Measurements from ENCODE around the gene PXMP4. TPM values are rescaled to one million over a fixed set of nuclear protein-coding genes. Genes with fewer than 3 reads are reported as not detected.

Gene PXMP4
- 6.9 and 7.0 TPM in 2 replicates for total RNA-seq

DNA sequence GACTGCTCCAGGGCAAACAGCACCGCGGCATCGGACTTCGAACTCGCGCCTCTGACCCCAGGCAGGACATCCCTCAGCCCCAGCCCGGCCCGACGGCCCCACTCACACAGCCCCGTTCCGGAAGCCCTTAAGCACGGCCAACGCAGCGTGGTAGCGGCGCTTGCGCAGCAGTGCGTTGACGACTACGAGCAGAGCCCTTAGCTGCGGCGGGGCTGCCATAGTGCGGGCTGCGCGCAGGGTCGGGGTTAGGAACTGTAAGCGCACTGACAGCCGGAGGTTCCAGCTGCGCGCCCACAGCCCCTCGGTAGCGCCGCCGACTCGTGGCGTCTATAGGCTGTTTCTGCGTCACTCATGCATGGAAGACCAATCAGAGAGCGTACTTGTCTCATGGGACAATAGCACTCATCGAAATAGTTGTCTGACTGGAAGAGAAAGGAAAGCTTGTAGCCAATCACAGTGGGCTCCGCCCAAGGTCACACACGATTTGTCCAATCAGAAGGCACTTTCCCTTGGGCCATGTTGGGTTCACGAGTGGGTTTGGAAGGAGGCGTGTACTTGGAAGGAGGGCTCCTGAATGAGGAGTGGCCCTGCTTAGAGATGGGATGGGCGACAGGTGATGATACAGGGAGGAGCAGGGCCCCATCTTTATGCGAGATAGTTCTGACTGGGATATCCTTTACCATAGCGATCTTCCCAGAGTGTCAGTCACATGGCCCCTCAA, at the start of gene PXMP4:
TSS of gene PXMP4 (minus strand) at position 322 of the 721 bp plus-strand sequence. CDS start at position 219, 103 bp downstream.

GRCh38 chr20:33731693-33732165, 11.6 kb upstream of the PXMP4 start, which contains the start of gene ZNF341:
ZNF341 (plus strand) TSS chr20:33731996; CDS start chr20:33732022, 26 bp downstream.

DNA sequence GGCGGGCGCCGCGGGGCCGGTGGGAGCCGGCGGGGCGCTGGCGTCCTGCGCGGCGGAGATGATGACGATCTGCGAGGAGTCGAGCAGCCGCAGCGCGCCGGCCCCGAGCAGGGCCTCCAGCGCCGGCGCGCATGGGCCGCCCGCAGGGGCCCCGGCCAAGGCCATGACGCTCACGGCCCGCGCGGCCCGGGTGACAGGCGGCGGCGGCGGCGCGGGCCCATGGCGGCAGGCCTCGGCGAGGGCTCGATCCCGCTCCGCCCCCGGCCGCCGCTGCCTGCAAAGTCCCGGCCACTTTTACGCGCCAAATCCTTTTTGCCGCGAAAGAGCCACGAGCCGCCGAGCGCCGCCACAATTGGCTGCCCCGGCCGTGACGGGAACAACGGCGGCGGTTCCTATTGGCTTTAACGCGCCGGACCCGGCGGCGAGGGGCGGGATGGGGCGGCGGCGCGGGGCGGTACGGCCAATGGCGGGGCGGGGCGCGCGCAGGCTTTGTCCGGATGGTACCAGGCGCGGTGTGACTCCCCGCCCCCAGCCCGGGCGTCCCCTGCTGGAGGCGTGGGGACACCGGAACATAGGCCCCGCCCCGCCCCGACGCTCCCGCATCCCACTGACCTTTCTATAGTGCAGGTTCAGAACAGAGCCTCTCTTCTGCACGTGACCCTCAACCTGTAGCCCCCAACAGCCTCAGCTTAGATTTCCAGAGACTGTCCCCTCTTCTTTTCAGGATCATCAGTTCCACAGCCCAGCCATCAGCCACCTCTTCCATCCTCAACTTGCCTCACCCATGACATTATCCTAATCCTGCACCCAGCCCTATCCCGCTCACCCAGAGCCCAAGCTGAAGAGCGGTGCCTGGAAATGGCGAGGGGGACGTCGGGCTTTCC, 33.8 kb downstream of the PXMP4 start, which contains the start of gene E2F1:
TSS of gene E2F1 (minus strand) at position 286 of the 884 bp plus-strand sequence. CDS start at position 165, 121 bp downstream.

DNA sequence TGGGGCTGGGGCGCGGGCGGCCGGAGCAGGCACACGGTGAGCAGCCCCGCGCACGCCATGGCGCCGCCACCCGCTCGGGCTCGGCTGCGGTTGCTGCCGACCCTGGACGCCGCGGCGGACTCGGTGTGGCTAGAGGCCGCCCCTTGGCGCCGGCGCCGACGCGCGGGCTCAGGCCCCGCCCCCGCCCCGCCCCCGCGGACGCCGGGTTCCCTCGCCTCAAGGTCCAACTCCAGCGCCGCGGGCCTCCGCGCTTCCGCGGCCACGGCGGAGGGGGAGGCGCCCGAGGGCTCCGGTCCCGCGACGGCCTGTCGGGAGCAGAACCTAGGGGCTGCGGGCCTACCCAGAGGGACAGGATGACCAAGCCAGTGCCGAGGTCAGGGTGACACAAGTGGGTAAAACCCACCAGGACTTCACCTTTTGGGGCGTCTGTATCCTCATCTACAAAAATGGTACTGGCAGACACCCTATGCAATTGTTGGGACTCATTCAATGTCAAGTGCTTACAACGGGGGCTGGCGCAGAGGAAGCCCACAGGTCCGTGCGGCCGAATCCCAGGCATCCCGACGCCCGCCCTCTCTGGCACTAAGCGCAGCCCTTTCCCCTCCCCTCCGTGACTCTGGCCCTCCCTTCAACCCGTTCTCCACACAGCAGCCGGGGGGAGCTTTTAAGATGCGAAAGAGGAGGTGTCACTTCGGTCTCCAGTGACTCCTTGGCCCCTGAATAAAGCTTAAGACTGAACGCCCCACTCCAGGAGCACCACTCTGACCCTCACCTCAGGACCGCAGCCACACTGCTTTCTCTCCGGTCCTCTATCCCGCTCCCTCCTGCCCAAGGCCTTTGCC, 45.6 kb downstream of the PXMP4 start, which contains the start of gene NECAB3:
TSS of gene NECAB3 (minus strand) at position 135 of the 842 bp plus-strand sequence. CDS start at position 59, 76 bp downstream.

GRCh38 chr20:33666293-33667244, 53.5 kb downstream of the PXMP4 start, which contains the start of gene ACTL10:
ACTL10 (plus strand) TSS chr20:33666943; CDS start chr20:33667498, 555 bp downstream.

DNA sequence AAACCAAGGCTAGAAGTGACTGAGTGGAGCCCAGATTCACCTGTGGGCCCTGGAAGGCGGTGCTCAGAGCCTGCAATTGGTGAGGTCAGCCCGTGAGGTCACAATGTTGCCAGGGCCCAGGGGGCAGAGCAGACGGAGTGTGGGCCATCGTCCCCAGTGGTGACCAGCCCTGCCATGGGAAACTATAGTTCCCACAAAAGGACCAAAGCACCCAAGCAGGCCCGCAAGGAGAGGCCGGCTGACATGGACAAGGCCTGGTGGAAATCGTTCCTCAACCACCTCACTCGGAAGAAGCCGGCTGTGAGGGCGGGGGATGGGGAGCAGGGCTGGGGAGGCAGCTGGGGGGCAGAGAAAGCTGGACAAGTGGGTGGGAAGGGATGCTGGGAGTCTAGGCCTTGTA, 57.9 kb downstream of the PXMP4 start, which contains the start of gene C20orf144:
TSS of gene C20orf144 (plus strand) at position 156 of the 400 bp plus-strand sequence. CDS start at position 175, 19 bp downstream.

Other genes starting within 250 kb of the PXMP4 start
- 3.6 and 4.8 TPM in 2 replicates for gene CBFA2T2, start 230.2 kb downstream of the PXMP4 start, total RNA-seq
- 0.12 and 0.13 TPM in 2 replicates for gene C20orf144, start 58.0 kb downstream of the PXMP4 start, total RNA-seq
- gene ACTL10, start 53.4 kb downstream of the PXMP4 start, total RNA-seq = 2.1 and 2.6 TPM in 2 replicates
- gene NECAB3, start 45.9 kb downstream of the PXMP4 start, total RNA-seq = 14.4 and 15.1 TPM in 2 replicates
- gene E2F1, start 33.9 kb downstream of the PXMP4 start, total RNA-seq = 6.0 and 14.1 TPM in 2 replicates
- 0.92 and 1.3 TPM in 2 replicates for gene ZNF341, start 11.7 kb upstream of the PXMP4 start, total RNA-seq
- 38.0 and 58.0 TPM in 2 replicates for gene CHMP4B, start 91.0 kb upstream of the PXMP4 start, total RNA-seq

Measured in aortic smooth muscle cell (primary cell).